ENCODE results near the gene SPATS2L.

The SPATS2L gene

DNA sequence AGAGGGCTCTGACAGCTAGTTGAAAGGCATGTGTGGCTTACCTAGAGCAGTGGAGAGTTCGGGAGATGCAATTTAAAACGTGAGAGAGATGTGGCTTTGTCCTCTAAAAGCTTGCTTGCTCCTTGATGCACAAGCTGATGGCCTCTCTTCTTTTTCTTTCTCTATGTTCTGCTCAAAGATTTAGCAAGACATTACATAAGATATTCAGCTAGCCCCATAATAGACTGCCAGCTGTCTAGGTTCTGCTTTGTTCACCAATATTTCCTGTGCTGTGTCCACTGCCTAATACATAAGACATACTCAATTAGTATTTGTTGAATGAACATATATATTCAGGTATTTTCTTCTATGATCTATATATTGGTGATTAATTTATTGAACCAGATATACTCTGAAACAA is 31.1 kb downstream of the SPATS2L start:
- Histone ChIP-seq H3K27me3 (no peaks in the 10 kb centered on the region), H3K4me1 (peaks cover 0 to 75% (median 27%) of the 10 kb centered on the region in 4 donors), H3K27ac (peak overlapping the region in 1 of 2 donors; percentile 23), H3K9me3 (no peaks in the 10 kb centered on the region), H3K36me3 (no peaks in the 10 kb centered on the region), H3K4me3 (no peak overlapping the region)
- intact Hi-C loops (cut with DNase I; ENCODE audit: low total_unique reads), result no loop called here
- no peak for DNase-seq
- TF ChIP-seq, protein P1, sequence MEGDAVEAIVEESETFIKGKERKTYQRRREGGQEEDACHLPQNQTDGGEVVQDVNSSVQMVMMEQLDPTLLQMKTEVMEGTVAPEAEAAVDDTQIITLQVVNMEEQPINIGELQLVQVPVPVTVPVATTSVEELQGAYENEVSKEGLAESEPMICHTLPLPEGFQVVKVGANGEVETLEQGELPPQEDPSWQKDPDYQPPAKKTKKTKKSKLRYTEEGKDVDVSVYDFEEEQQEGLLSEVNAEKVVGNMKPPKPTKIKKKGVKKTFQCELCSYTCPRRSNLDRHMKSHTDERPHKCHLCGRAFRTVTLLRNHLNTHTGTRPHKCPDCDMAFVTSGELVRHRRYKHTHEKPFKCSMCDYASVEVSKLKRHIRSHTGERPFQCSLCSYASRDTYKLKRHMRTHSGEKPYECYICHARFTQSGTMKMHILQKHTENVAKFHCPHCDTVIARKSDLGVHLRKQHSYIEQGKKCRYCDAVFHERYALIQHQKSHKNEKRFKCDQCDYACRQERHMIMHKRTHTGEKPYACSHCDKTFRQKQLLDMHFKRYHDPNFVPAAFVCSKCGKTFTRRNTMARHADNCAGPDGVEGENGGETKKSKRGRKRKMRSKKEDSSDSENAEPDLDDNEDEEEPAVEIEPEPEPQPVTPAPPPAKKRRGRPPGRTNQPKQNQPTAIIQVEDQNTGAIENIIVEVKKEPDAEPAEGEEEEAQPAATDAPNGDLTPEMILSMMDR (IDR thresholded peaks at IDR 0.05), result no peak

GRCh38 chr2:200338692-200339091 is 32.2 kb downstream of the SPATS2L start:
- peaks cover 0 to 79% (median 27%) of the 10 kb centered on the region in 4 donors for H3K4me1 ChIP-seq
- intact Hi-C loops (cut with DNase I; ENCODE audit: low total_unique reads), result no loop called here
- H3K9me3 ChIP-seq, result no peaks in the 10 kb centered on the region
- no peaks in the 10 kb centered on the region for H3K36me3 ChIP-seq
- TF ChIP-seq, protein P1 (IDR thresholded peaks at IDR 0.05), result no peak
- DNase-seq, result no peak
- no peak overlapping the region for H3K4me3 ChIP-seq
- no peaks in the 10 kb centered on the region for H3K27me3 ChIP-seq
- H3K27ac ChIP-seq, result peak overlapping the region in 1 of 2 donors; percentile 24

DNA sequence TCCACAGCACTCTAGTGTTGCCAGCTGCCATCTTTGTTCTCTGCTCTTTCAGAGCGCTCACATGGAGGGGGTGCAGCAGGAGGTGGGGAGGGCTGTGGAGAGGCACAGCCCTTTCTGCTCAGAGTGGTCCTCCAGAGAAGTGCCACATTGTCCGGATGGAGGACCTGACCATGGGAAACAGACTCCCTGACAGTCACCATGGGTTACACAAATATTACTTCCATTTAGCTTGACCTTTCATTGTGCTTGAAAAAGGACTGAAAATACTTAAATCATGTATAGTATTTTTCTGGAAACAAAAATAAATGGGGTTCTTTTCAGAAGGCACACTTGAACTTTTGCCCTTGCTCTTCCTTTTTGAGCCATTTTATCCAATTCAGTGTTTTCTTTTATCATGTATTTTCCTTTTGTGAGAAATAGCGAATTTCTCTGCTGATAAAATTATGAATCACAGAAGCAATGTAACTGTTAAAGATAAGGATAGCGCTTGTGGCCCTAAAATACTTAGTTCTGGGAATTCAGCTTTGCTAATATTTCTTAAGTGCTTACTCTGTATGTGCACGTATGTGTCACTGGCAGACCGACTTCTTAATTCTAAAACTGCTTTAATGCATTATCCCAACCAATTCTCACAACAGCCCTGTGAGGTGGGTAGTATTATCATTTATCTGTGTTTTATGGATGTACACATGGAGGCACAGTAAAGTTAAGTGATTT is 34.2 kb downstream of the SPATS2L start:
- TF ChIP-seq, protein P1 (IDR thresholded peaks at IDR 0.05), result no peak
- DNase-seq, result no peak
- Histone ChIP-seq H3K4me1 (peaks cover 0 to 71% (median 21%) of the 10 kb centered on the region in 4 donors), H3K9me3 (no peaks in the 10 kb centered on the region), H3K27me3 (no peaks in the 10 kb centered on the region), H3K36me3 (no peaks in the 10 kb centered on the region), H3K4me3 (no peak overlapping the region), H3K27ac (peak overlapping the region in 1 of 2 donors; percentile 18)
- intact Hi-C loops (cut with DNase I; ENCODE audit: low total_unique reads), result no loop called here

DNA sequence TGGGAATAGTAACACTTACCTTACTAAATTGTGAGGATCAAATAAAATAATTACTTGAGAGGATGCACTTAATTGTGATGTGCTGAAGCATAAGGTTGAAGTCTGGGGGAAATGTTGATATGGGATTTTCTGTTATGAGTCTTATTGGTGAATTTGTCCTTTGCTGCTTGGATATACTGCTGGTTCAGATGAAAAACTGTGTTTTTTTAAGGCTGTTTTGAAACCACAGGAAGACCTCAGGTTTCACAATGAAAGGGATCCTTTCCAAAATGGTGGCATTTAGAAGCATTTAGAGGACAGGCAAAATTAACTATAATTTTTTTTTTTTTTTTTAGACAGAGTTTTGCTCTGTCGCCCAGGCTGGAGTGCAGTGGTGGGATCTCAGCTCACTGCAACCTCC is 34.9 kb downstream of the SPATS2L start:
- no peaks in the 10 kb centered on the region for H3K27me3 ChIP-seq
- H3K36me3 ChIP-seq, result no peaks in the 10 kb centered on the region
- TF ChIP-seq, protein P1 (IDR thresholded peaks at IDR 0.05), result no peak
- H3K4me3 ChIP-seq, result no peak overlapping the region
- no peak for DNase-seq
- peaks cover 0 to 72% (median 19%) of the 10 kb centered on the region in 4 donors for H3K4me1 ChIP-seq
- H3K27ac ChIP-seq, result no peak overlapping the region
- intact Hi-C loops (cut with DNase I; ENCODE audit: low total_unique reads), result no loop called here
- no peaks in the 10 kb centered on the region for H3K9me3 ChIP-seq

GRCh38 chr2:200342235-200342634 is 35.7 kb downstream of the SPATS2L start:
- intact Hi-C loops (cut with DNase I; ENCODE audit: low total_unique reads), result no loop called here
- DNase-seq, result no peak
- H3K27ac ChIP-seq, result no peak overlapping the region
- no peaks in the 10 kb centered on the region for H3K9me3 ChIP-seq
- TF ChIP-seq, protein P1 (IDR thresholded peaks at IDR 0.05), result no peak
- no peaks in the 10 kb centered on the region for H3K36me3 ChIP-seq
- H3K4me1 ChIP-seq, result peaks cover 0 to 70% (median 17%) of the 10 kb centered on the region in 4 donors
- H3K27me3 ChIP-seq, result no peaks in the 10 kb centered on the region
- H3K4me3 ChIP-seq, result no peak overlapping the region

Data from tibial artery (tissue), 4 donors.